HepG2 (cell line): ENCODE results near the gene OVOL3. TPM values are rescaled to one million over a fixed set of nuclear protein-coding genes. Genes with fewer than 3 reads are reported as not detected.

Source experiments
- CC2D1A ChIP-seq: sonication (generic); formaldehyde crosslinking; IDR thresholded peaks from 2 replicates; pipeline ENCODE4 v1.8.1; 2023; ENCODE audit warnings: mild to moderate bottlenecking, missing genetic modification reagents
- E2F5 ChIP-seq: sonication (generic); formaldehyde crosslinking; conservative IDR thresholded peaks from 2 replicates; pipeline ENCODE4 v1.4.0; 2020; ENCODE audit warnings: missing genetic modification reagents
- FIP1L1 ChIP-seq: fragments of 200-400 bp; formaldehyde crosslinking; IDR thresholded peaks from 2 replicates; pipeline ENCODE4 v1.6.1; 2018; ENCODE audit warnings: low read depth, mild to moderate bottlenecking, low read length, moderate library complexity, borderline replicate concordance; ENCODE audit not compliant: insufficient read depth
- KLF11 ChIP-seq: IDR thresholded peaks from 2 replicates; pipeline ENCODE4 v1.6.1; 2016; ENCODE audit warnings: missing compliant biosample characterization
- MAFG ChIP-seq: sonication (generic); formaldehyde crosslinking; IDR thresholded peaks from 2 replicates; pipeline ENCODE4 v1.5.1; 2020; ENCODE audit warnings: mild to moderate bottlenecking, missing genetic modification reagents
- MBD4 ChIP-seq: IDR thresholded peaks from 2 replicates; pipeline ENCODE4 v1.6.1; 2012; ENCODE audit warnings: low read length, inconsistent platforms, borderline replicate concordance
- RXRB ChIP-seq: IDR thresholded peaks from 2 replicates; pipeline ENCODE4 v1.6.1; 2016; ENCODE audit warnings: borderline replicate concordance, missing genetic modification reagents, missing compliant biosample characterization
- STAG1 ChIP-seq: sonication (generic); formaldehyde crosslinking; IDR thresholded peaks from 2 replicates; pipeline ENCODE4 v1.4.0; 2020; ENCODE audit warnings: missing genetic modification reagents
- TEAD2 ChIP-seq: sonication (generic); formaldehyde crosslinking; IDR thresholded peaks from 2 replicates; pipeline ENCODE4 v1.9.0; 2021; ENCODE audit warnings: missing genetic modification reagents
- ZNF230 ChIP-seq: sonication (generic); formaldehyde crosslinking; IDR thresholded peaks from 2 replicates; pipeline ENCODE4 v1.4.0; 2020; ENCODE audit warnings: mild to moderate bottlenecking, missing genetic modification reagents
- ZNF24 ChIP-seq: fragments of 450-650 bp; IDR thresholded peaks from 2 replicates; pipeline ENCODE4 v1.6.1; 2017; ENCODE audit warnings: antibody characterized with exemption, mild to moderate bottlenecking
- ZNF253 ChIP-seq: sonication (generic); formaldehyde crosslinking; IDR thresholded peaks from 2 replicates; pipeline ENCODE4 v1.8.0; 2022; ENCODE audit warnings: mild to moderate bottlenecking, missing genetic modification reagents, borderline replicate concordance
- ZNF329 ChIP-seq: sonication (generic); formaldehyde crosslinking; IDR thresholded peaks from 2 replicates; pipeline ENCODE4 v1.9.0; 2021; ENCODE audit warnings: low read depth, mild to moderate bottlenecking, missing genetic modification reagents
- ZNF34 ChIP-seq: sonication (generic); formaldehyde crosslinking; IDR thresholded peaks from 2 replicates; pipeline ENCODE4 v1.4.0; 2020; ENCODE audit warnings: mild to moderate bottlenecking, missing genetic modification reagents, borderline replicate concordance
- ZNF543 ChIP-seq: sonication (generic); formaldehyde crosslinking; IDR thresholded peaks from 2 replicates; pipeline ENCODE4 v1.4.0; 2020; ENCODE audit warnings: mild to moderate bottlenecking, missing genetic modification reagents
- ZNF552 ChIP-seq: sonication (generic); formaldehyde crosslinking; IDR thresholded peaks from 2 replicates; pipeline ENCODE4 v1.9.0; 2022; ENCODE audit warnings: missing genetic modification reagents, mild to moderate bottlenecking, borderline replicate concordance
- ZNF709 ChIP-seq: sonication (generic); formaldehyde crosslinking; IDR thresholded peaks from 2 replicates; pipeline ENCODE4 v1.5.0; 2020; ENCODE audit warnings: mild to moderate bottlenecking, missing genetic modification reagents
- polyA plus RNA-seq, 8 experiments: library from polyadenylated mRNA; depleted of rRNA in 3 of 8; stranded (reverse) in 7 of 8; unstranded in 1 of 8; fragments of >200 nt; fragmentation: Illumina TruSeq in 4 of 8; extraction: Trizol in 4 of 8; gene quantifications; 2 replicates each; pipeline versions ENCODE4 v1.2.1 to v1.2.3, GENCODE V29; 2011 to 2016; ENCODE audit warnings: low read depth in 4 of 8, missing spikeins in 1 of 8, mixed read lengths in 1 of 8; ENCODE audit not compliant: insufficient read depth in 1 of 8
- total RNA-seq, 5 experiments: library from RNA; depleted of rRNA; stranded (reverse); fragments of >200 nt; fragmentation: Illumina TruSeq; extraction: Trizol; gene quantifications; 2 replicates each; pipeline ENCODE4 v1.2.3, GENCODE V29; 2016; ENCODE audit warnings: low read depth in 1 of 5
- TF ChIP-seq, protein P1 (sequence below): sonication (generic); formaldehyde crosslinking; IDR thresholded peaks from 2 replicates; pipeline ENCODE4 v1.5.0; 2020; ENCODE audit warnings: mild to moderate bottlenecking, missing genetic modification reagents
- TF ChIP-seq, protein P2 (sequence below): sonication (generic); formaldehyde crosslinking; IDR thresholded peaks from 2 replicates; pipeline ENCODE4 v1.5.0; 2020; ENCODE audit warnings: missing genetic modification reagents
- TF ChIP-seq, protein P3 (sequence below): IDR thresholded peaks from 2 replicates; pipeline ENCODE4 v1.6.1; 2016; ENCODE audit warnings: low read depth, missing genetic modification reagents, missing compliant biosample characterization

Gene OVOL3
- total and polyA plus RNA-seq, 2 of the 13 experiments (the other 11 are each of a cell fraction or from before 2014, with no cell fraction given) = not detected

DNA sequence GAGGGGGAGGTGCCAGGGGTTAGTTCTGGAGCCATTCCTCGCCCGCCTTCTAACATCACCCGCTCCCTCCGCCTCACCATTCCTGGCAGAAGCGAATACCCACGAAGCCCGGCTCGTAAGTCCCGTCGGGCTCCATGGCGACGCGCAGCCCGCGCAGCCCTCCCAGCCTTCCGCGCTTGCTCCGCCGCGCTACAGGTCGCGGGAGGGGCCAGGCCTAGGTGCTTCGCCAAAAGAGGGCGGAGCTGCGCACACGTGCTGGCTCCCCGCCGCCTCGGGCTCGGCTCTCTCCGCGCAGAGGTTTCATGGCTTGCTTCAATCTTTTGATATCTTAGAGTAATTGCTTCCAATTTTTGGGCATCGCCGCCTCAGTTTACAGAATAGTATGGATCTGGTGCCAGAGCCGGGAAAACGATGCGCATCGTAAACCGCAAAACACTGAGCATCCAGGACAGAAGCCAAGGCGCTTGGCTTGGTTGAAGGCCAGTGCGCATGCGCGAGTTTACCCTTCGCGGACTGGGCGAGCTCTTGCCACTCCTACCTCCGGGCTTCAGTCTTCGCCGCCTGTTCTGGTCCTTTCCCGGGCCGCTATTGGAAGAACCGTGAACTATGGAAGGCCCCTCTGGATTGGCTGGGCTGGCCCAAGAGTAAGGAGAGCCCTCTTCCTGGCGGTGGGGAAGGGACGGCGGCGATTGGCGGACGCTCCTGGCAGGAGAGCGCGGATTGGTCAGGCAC is 3.9 kb downstream of the OVOL3 start, which contains the start of gene POLR2I (continued):
- TF ChIP-seq, protein P1, sequence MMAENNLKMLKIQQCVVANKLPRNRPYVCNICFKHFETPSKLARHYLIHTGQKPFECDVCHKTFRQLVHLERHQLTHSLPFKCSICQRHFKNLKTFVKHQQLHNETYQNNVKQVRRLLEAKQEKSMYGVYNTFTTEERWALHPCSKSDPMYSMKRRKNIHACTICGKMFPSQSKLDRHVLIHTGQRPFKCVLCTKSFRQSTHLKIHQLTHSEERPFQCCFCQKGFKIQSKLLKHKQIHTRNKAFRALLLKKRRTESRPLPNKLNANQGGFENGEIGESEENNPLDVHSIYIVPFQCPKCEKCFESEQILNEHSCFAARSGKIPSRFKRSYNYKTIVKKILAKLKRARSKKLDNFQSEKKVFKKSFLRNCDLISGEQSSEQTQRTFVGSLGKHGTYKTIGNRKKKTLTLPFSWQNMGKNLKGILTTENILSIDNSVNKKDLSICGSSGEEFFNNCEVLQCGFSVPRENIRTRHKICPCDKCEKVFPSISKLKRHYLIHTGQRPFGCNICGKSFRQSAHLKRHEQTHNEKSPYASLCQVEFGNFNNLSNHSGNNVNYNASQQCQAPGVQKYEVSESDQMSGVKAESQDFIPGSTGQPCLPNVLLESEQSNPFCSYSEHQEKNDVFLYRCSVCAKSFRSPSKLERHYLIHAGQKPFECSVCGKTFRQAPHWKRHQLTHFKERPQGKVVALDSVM = 0 out of 2 replicates have a peak, but pooled peaks have one; percentile 34
- TF ChIP-seq ZNF329 (peak; percentile 75; the same call in 1 of the 2 replicates), KLF11 (CRISPR knock-in tag) (peak; percentile 35; the same call in 1 of the 2 replicates), ZNF34 (no peak), ZNF552 (CRISPR knock-in tag) (peak; percentile 73; the same call in 1 of the 2 replicates), ZNF230 (CRISPR knock-in tag) (peak; percentile 96), CC2D1A (CRISPR knock-in tag) (no peak), ZNF709 (CRISPR knock-in tag) (peak; percentile 58), MAFG (no peak), TEAD2 (peak; percentile 81; the same call in 1 of the 2 replicates), ZNF543 (peak; percentile 76; the same call in 1 of the 2 replicates), ZNF253 (CRISPR knock-in tag) (peak; percentile 80; the same call in 1 of the 2 replicates), RXRB (peak; percentile 56; the same call in 1 of the 2 replicates), FIP1L1 (0 out of 2 replicates have a peak, but pooled peaks have one; percentile 41), ZNF24 (no peak), E2F5 (peak; percentile 65; the same call in 1 of the 2 replicates), MBD4 (no peak), STAG1 (no peak)
- TF ChIP-seq, protein P2, sequence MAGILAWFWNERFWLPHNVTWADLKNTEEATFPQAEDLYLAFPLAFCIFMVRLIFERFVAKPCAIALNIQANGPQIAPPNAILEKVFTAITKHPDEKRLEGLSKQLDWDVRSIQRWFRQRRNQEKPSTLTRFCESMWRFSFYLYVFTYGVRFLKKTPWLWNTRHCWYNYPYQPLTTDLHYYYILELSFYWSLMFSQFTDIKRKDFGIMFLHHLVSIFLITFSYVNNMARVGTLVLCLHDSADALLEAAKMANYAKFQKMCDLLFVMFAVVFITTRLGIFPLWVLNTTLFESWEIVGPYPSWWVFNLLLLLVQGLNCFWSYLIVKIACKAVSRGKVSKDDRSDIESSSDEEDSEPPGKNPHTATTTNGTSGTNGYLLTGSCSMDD (CRISPR knock-in tag) = no peak
- TF ChIP-seq, protein P3, sequence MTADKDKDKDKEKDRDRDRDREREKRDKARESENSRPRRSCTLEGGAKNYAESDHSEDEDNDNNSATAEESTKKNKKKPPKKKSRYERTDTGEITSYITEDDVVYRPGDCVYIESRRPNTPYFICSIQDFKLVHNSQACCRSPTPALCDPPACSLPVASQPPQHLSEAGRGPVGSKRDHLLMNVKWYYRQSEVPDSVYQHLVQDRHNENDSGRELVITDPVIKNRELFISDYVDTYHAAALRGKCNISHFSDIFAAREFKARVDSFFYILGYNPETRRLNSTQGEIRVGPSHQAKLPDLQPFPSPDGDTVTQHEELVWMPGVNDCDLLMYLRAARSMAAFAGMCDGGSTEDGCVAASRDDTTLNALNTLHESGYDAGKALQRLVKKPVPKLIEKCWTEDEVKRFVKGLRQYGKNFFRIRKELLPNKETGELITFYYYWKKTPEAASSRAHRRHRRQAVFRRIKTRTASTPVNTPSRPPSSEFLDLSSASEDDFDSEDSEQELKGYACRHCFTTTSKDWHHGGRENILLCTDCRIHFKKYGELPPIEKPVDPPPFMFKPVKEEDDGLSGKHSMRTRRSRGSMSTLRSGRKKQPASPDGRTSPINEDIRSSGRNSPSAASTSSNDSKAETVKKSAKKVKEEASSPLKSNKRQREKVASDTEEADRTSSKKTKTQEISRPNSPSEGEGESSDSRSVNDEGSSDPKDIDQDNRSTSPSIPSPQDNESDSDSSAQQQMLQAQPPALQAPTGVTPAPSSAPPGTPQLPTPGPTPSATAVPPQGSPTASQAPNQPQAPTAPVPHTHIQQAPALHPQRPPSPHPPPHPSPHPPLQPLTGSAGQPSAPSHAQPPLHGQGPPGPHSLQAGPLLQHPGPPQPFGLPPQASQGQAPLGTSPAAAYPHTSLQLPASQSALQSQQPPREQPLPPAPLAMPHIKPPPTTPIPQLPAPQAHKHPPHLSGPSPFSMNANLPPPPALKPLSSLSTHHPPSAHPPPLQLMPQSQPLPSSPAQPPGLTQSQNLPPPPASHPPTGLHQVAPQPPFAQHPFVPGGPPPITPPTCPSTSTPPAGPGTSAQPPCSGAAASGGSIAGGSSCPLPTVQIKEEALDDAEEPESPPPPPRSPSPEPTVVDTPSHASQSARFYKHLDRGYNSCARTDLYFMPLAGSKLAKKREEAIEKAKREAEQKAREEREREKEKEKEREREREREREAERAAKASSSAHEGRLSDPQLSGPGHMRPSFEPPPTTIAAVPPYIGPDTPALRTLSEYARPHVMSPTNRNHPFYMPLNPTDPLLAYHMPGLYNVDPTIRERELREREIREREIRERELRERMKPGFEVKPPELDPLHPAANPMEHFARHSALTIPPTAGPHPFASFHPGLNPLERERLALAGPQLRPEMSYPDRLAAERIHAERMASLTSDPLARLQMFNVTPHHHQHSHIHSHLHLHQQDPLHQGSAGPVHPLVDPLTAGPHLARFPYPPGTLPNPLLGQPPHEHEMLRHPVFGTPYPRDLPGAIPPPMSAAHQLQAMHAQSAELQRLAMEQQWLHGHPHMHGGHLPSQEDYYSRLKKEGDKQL (CRISPR knock-in tag) = no peak
